Fibroblast of the conjunctiva (primary cell): ENCODE data around the gene CROT.

Source experiments
- DNase-seq: peaks from one replicate; pipeline ENCODE4 v3.0.0-alpha.2; 2010; ENCODE audit warnings: low read depth

Gene CROT

DNA sequence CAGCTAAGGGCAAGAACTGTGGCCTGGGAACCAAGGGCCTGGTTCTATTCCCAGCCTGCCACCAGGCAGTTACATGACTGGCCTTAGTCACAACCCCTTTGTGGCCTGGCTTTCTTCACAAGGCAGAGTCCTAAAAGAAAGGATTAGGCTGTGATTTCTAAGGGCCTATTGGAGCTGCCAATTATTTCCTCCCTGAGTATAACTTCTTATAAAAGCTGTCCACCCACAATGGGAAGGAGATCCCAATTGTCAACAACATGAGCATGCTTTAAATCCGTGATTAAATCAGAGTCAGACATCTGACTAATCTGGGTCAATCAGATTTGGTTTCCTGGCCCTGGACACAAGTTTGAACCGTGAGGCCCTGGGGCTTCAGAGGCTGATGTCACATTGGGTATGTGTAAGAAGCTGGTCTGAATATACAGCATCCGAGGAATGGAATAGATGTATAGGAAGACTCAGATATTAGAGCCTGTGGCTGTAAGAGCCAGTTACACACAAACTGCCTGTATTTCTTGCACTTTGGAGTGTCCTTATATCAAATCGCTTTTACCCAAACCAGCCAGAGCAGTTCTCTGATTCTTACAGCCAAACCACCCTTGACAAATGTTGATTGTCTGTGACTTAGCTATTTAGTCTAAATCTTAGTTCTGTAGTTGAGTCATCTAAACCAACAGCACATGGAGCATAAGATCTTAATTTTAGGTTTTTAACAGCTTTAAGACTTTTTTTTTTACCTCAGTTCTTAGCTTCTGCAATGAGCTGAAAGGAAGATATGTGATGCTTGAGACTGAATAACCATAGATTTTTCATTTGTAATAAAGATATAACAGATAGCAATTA lies 68.7 kb downstream of the CROT start:
- peak; percentile 43 for DNase-seq

GRCh38 chr7:87414794-87415188 lies 69.3 kb downstream of the CROT start:
- no peak for DNase-seq

DNA sequence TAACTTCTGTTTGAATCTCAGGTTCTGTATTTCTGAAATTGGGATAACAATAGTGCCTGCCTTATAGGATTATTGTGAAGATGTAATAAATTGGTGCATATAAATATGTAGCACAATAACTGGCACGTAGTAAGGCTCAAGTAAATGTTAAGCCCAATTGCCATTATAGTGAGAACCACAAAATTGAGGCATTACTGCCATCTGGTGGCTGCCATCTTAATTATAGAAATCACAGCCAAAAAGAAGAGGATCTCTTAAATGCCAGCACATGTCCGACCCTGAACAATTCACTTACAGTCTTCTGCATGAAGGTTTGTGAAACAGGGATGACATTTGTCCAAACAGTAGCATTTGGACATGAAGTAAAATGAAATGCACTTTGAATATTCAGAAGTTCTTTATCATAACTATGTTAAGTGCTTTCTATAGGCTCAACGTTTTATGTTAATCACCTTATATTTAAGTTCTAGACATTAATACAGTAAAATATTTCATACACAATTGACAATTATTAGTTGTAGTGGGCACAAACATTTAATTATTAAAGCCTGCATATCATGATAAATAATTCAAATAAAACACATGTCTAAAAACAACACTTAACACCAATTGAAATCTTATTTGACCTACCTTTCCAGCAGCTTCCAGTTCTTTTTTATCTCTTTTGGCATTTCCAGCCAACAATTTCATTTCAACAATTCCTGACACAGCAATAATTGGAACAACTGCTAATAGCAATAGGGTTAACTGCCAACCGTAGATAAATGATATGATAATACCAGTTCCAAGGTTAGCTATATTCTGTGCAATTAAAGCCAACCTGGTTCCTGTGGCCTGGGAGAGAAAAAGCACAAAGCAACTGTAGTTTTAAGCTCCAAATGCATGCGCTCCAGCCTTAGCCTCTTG lies 71.5 kb downstream of the CROT start:
- peak; percentile 66 for DNase-seq

- no peak for DNase-seq
Measured at GRCh38 chr7:87420173-87420572, 74.7 kb downstream of the CROT start.

DNA sequence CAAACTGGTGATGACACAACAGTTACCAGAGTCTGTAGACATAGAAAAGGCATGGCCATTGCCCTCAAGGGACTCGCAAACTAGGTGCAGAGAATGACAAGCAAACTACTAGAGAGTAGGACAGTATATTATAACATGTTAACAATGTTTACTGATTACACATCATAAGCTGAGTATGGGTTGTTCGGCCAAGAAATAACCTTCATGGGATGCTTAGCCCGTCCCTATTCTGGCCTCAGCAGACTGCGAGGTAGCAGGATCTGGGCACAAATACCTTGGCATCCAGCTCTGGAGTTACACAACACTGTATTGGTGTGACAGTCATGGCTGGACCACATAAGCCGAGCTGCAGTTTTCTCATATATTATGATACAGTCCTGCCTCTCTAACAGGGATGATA lies 78.6 kb downstream of the CROT start:
- DNase-seq = no peak

GRCh38 chr7:87426160-87426559 lies 80.7 kb downstream of the CROT start:
- no peak for DNase-seq

DNA sequence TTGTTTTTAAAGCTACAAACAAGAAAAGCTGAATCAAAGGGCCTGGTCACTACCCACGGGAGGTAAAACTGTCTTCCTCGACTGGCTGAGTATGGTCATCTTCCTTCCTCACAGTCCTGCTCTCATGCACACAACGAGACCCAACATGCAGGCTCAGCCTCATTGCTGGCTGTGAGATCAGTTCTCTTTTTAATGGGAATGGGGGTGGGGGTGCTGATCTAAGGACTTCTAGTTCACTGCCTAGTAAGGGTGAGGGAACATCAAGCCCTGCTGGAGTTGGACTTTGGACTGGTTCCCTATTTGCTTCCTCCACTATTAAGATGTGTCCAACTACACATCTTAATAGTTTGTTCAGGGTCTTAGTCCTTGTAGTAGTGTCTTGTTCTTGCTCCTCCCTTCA lies 81.8 kb downstream of the CROT start:
- no peak for DNase-seq

- no peak for DNase-seq
Measured at GRCh38 chr7:87432536-87432935, 87.1 kb downstream of the CROT start.

- DNase-seq = no peak
Measured at GRCh38 chr7:87435546-87435945, 90.1 kb downstream of the CROT start.

GRCh38 chr7:87445897-87446296 lies 100.4 kb downstream of the CROT start:
- DNase-seq = no peak

DNA sequence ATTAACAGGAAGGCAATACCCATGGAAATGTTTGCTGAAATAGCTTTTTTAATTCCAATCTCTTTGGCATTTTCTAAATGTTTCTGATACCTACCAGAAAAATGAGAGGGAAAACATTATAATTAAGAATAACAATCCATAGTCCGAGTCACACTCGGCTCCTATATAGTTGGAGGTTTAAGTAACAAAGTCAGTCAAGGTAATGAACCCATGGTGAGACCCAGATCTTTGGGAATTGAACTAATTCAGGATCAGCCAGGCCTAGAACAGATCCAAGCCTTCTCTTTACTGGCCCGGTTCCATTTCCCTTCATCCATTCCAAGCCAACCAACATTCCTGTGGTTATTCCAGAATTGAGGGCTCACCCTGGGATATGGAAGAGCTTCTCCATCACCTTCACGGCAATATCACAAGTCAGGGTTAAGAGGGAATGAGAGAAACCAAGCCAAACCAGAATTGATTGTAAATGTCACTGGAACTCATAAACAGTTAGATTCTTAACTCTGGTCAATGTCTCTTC lies 101.7 kb downstream of the CROT start:
- no peak for DNase-seq

- no peak for DNase-seq
Measured at GRCh38 chr7:87448388-87448787, 102.9 kb downstream of the CROT start.
